ENCODE data around the gene VAMP5.
"Not testable (repeated sequence)": the region's sequence is repeated elsewhere in the genome, so short reads cannot be mapped to it uniquely, and the experiment has no call there.

The VAMP5 gene

GRCh38 chr2:85550486-85550885 is 33.7 kb upstream of the VAMP5 start:
- no peak for TF ChIP-seq CTCF (IDR thresholded peaks at IDR 0.05; ENCODE audit: control insufficient read depth, insufficient read depth, low read depth, low read length, missing control alignments)
- H3K4me3 ChIP-seq (ENCODE audit: control insufficient read depth, low read depth, low read length) = no peak overlapping the region
- no peak for DNase-seq (ENCODE audit: low read depth)

GRCh38 chr2:85551698-85552678 is 32.2 kb upstream of the VAMP5 start:
- DNase-seq (ENCODE audit: low read depth) = no peak
- no peak overlapping the region for H3K4me3 ChIP-seq (ENCODE audit: control insufficient read depth, low read depth, low read length)
- peak; percentile 89 for TF ChIP-seq CTCF (IDR thresholded peaks at IDR 0.05; ENCODE audit: control insufficient read depth, insufficient read depth, low read depth, low read length, missing control alignments)

GRCh38 chr2:85553184-85553583 is 31.0 kb upstream of the VAMP5 start:
- no peak overlapping the region for H3K4me3 ChIP-seq (ENCODE audit: control insufficient read depth, low read depth, low read length)
- no peak for TF ChIP-seq CTCF (IDR thresholded peaks at IDR 0.05; ENCODE audit: control insufficient read depth, insufficient read depth, low read depth, low read length, missing control alignments)
- no peak for DNase-seq (ENCODE audit: low read depth)

- no peak overlapping the region for H3K4me3 ChIP-seq (ENCODE audit: control insufficient read depth, low read depth, low read length)
- DNase-seq (ENCODE audit: low read depth) = no peak
- TF ChIP-seq CTCF (IDR thresholded peaks at IDR 0.05; ENCODE audit: control insufficient read depth, insufficient read depth, low read depth, low read length, missing control alignments) = no peak
Measured at GRCh38 chr2:85554980-85555612, 29.1 kb upstream of the VAMP5 start.

GRCh38 chr2:85557130-85557529 is 27.1 kb upstream of the VAMP5 start:
- no peak overlapping the region for H3K4me3 ChIP-seq (ENCODE audit: control insufficient read depth, low read depth, low read length)
- no peak for TF ChIP-seq CTCF (IDR thresholded peaks at IDR 0.05; ENCODE audit: control insufficient read depth, insufficient read depth, low read depth, low read length, missing control alignments)
- DNase-seq (ENCODE audit: low read depth) = no peak

- H3K4me3 ChIP-seq (ENCODE audit: control insufficient read depth, low read depth, low read length) = no peak overlapping the region
- DNase-seq (ENCODE audit: low read depth) = no peak
- TF ChIP-seq CTCF (IDR thresholded peaks at IDR 0.05; ENCODE audit: control insufficient read depth, insufficient read depth, low read depth, low read length, missing control alignments) = no peak
Measured at GRCh38 chr2:85558160-85558559, 26.1 kb upstream of the VAMP5 start.

GRCh38 chr2:85560403-85560726 is 23.9 kb upstream of the VAMP5 start:
- peak overlapping the region; percentile 87 for H3K4me3 ChIP-seq (ENCODE audit: control insufficient read depth, low read depth, low read length)
- DNase-seq (ENCODE audit: low read depth) = not testable (repeated sequence)

Measured in AG09309 (cell line).